C4-2B (cell line): ENCODE measurements around the gene TAMALIN.

Experiments used
- CTCF ChIP-seq: fragments of 450-650 bp; conservative IDR thresholded peaks from 2 replicates; pipeline ENCODE4 v1.5.1; 2017; ENCODE audit warnings: mild to moderate bottlenecking
- ZFX ChIP-seq: fragments of 450-650 bp; IDR thresholded peaks from 2 replicates; pipeline ENCODE4 v1.6.1; 2017

- no peak for TF ChIP-seq CTCF
- TF ChIP-seq ZFX, result no peak
Measured at GRCh38 chr12:51971679-51972421, 34.9 kb upstream of the TAMALIN start.
